Measurements from ENCODE around the gene PHF1. TPM values are rescaled to one million over a fixed set of nuclear protein-coding genes. Genes with fewer than 3 reads are reported as not detected.

PHF1 gene
- polyA plus RNA-seq, 1 donor (not counting 4 experiments of a cell fraction or from before 2014, with no cell fraction given) = 15.8 TPM

GRCh38 chr6:33456156-33456555, 45.3 kb downstream of the PHF1 start:
- H3K9ac ChIP-seq (ENCODE audit: control insufficient read depth, extremely low read depth, insufficient read depth, low read length) = no peak overlapping the region
- no peaks in the 10 kb centered on the region for H4K20me1 ChIP-seq (ENCODE audit: control insufficient read depth, extremely low read depth, insufficient read depth, low read length)
- dilution Hi-C loops (cut with MboI; ENCODE audit: extremely low pct_ligation_motif_present, low sequenced_read_pairs) = no loop called here
- peaks cover 18% of the 10 kb centered on the region for H3K79me2 ChIP-seq (ENCODE audit: control insufficient read depth, insufficient read depth, low read length)
- H3K36me3 ChIP-seq (ENCODE audit: control insufficient read depth in 2 of 2, extremely low read depth in 1 of 2, insufficient read depth in 2 of 2, low read length in 2 of 2) = peaks cover 3 to 10% of the 10 kb centered on the region in 2 experiments
- FAIRE-seq (no peak), DNase-seq (ENCODE audit: low read depth, low spot score) (no peak)
- H3K27me3 ChIP-seq (ENCODE audit: control insufficient read depth, extremely low read depth, insufficient read depth, low read length) = no peaks in the 10 kb centered on the region
- no peaks in the 10 kb centered on the region for H3K9me3 ChIP-seq (ENCODE audit: control insufficient read depth, low read depth, low read length)
- no peak for TF ChIP-seq CTCF (optimal IDR thresholded peaks at IDR 0.05 in 1 of 3, IDR thresholded peaks at IDR 0.05 in 1 of 3, conservative IDR thresholded peaks at IDR 0.05 in 1 of 3; ENCODE audit: extremely low read depth in 1 of 3, insufficient read depth in 2 of 3, low read length in 3 of 3)
- no peak for TF ChIP-seq EZH2 (IDR thresholded peaks at IDR 0.05; ENCODE audit: low read length)
- H3K27ac ChIP-seq (ENCODE audit: control insufficient read depth, insufficient read depth, low read length) = no peak overlapping the region
- no peak overlapping the region for H2AFZ ChIP-seq (ENCODE audit: control insufficient read depth, low read length)
- H3K4me2 ChIP-seq (ENCODE audit: control insufficient read depth, extremely low read depth, insufficient read depth, low read depth, low read length) = no peak overlapping the region
- no peak overlapping the region for H3K4me3 ChIP-seq (ENCODE audit: control insufficient read depth in 2 of 3, extremely low read depth in 1 of 3, insufficient read depth in 2 of 3, low read depth in 1 of 3, low read length in 3 of 3)
- peaks cover 5% of the 10 kb centered on the region for H3K4me1 ChIP-seq (ENCODE audit: control insufficient read depth, extremely low read depth, insufficient read depth, low read length)
- peaks cover 2% of the 10 kb centered on the region for H3K9me1 ChIP-seq (ENCODE audit: control insufficient read depth, extremely low read depth, insufficient read depth, low read length)

GRCh38 chr6:33458676-33459075, 47.9 kb downstream of the PHF1 start:
- TF ChIP-seq CTCF (optimal IDR thresholded peaks at IDR 0.05 in 1 of 3, IDR thresholded peaks at IDR 0.05 in 1 of 3, conservative IDR thresholded peaks at IDR 0.05 in 1 of 3; ENCODE audit: extremely low read depth in 1 of 3, insufficient read depth in 2 of 3, low read length in 3 of 3) = no peak
- no peak for TF ChIP-seq EZH2 (IDR thresholded peaks at IDR 0.05; ENCODE audit: low read length)
- Histone ChIP-seq H2AFZ (ENCODE audit: control insufficient read depth, low read length) (no peak overlapping the region), H4K20me1 (ENCODE audit: control insufficient read depth, extremely low read depth, insufficient read depth, low read length) (no peaks in the 10 kb centered on the region), H3K4me1 (ENCODE audit: control insufficient read depth, extremely low read depth, insufficient read depth, low read length) (peaks cover 5% of the 10 kb centered on the region), H3K9ac (ENCODE audit: control insufficient read depth, extremely low read depth, insufficient read depth, low read length) (no peak overlapping the region), H3K79me2 (ENCODE audit: control insufficient read depth, insufficient read depth, low read length) (peaks cover 18% of the 10 kb centered on the region), H3K9me1 (ENCODE audit: control insufficient read depth, extremely low read depth, insufficient read depth, low read length) (peaks cover 2% of the 10 kb centered on the region), H3K4me2 (ENCODE audit: control insufficient read depth, extremely low read depth, insufficient read depth, low read depth, low read length) (no peak overlapping the region), H3K27ac (ENCODE audit: control insufficient read depth, insufficient read depth, low read length) (no peak overlapping the region), H3K4me3 (ENCODE audit: control insufficient read depth in 2 of 3, extremely low read depth in 1 of 3, insufficient read depth in 2 of 3, low read depth in 1 of 3, low read length in 3 of 3) (no peak overlapping the region), H3K36me3 (ENCODE audit: control insufficient read depth in 2 of 2, extremely low read depth in 1 of 2, insufficient read depth in 2 of 2, low read length in 2 of 2) (peaks cover 3 to 10% of the 10 kb centered on the region in 2 experiments), H3K27me3 (ENCODE audit: control insufficient read depth, extremely low read depth, insufficient read depth, low read length) (no peaks in the 10 kb centered on the region), H3K9me3 (ENCODE audit: control insufficient read depth, low read depth, low read length) (no peaks in the 10 kb centered on the region)
- dilution Hi-C loops (cut with MboI; ENCODE audit: extremely low pct_ligation_motif_present, low sequenced_read_pairs) = no loop called here
- FAIRE-seq = no peak
- DNase-seq (ENCODE audit: low read depth, low spot score) = no peak

Measured in keratinocyte (primary cell).